Smooth muscle cell (in vitro differentiated cells): ENCODE data around the gene SLC38A10. TPM values are rescaled to one million over a fixed set of nuclear protein-coding genes. Genes with fewer than 3 reads are reported as not detected.

ENCODE experiments used
- DNase-seq: peaks from one replicate; lab custom pipeline; 2025; ENCODE audit not compliant: unreplicated experiment; lab: John Stamatoyannopoulos, UW
- H2AFZ ChIP-seq: fragments of 200-600 bp; sonication (generic); 2 replicates; pipeline ENCODE4 v1.6.0; 2016; ENCODE audit warnings: antibody characterized with exemption, low read depth, mild to moderate bottlenecking
- H3F3A ChIP-seq: fragments of 200-600 bp; sonication (generic); 2 replicates; pipeline ENCODE4 v1.6.0; 2017; ENCODE audit warnings: antibody characterized with exemption, low read depth
- H3K27ac ChIP-seq: fragments of 200-600 bp; sonication (generic); 2 replicates; pipeline ENCODE4 v1.5.1; 2016; ENCODE audit warnings: low read depth, mild to moderate bottlenecking
- H3K27me3 ChIP-seq: fragments of 200-600 bp; sonication (generic); 2 replicates; pipeline ENCODE4 v1.6.1; 2016; ENCODE audit warnings: low read depth, mild to moderate bottlenecking
- H3K36me3 ChIP-seq: fragments of 200-600 bp; sonication (generic); 2 replicates; pipeline ENCODE4 v1.5.1; 2016; ENCODE audit warnings: low read depth
- H3K4me1 ChIP-seq: fragments of 200-600 bp; sonication (generic); 2 replicates; pipeline ENCODE4 v1.5.1; 2016; ENCODE audit warnings: low read depth
- H3K4me2 ChIP-seq: fragments of 200-600 bp; sonication (generic); 2 replicates; pipeline ENCODE4 v1.6.0; 2016; ENCODE audit warnings: mild to moderate bottlenecking
- H3K4me3 ChIP-seq: fragments of 200-600 bp; sonication (generic); 2 replicates; pipeline ENCODE4 v1.5.1; 2016; ENCODE audit warnings: mild to moderate bottlenecking
- H3K79me2 ChIP-seq: fragments of 200-600 bp; sonication (generic); 2 replicates; pipeline ENCODE4 v1.6.0; 2016; ENCODE audit warnings: low read depth, mild to moderate bottlenecking
- H3K9ac ChIP-seq: fragments of 200-600 bp; sonication (generic); 2 replicates; pipeline ENCODE4 v1.6.0; 2016; ENCODE audit warnings: low read depth
- H3K9me3 ChIP-seq: fragments of 200-600 bp; sonication (generic); replicated peaks from 2 replicates; pipeline ENCODE4 v1.5.1; 2016; ENCODE audit warnings: low read depth
- H4K20me1 ChIP-seq: fragments of 200-600 bp; sonication (generic); 2 replicates; pipeline ENCODE4 v1.6.0; 2016; ENCODE audit warnings: low read depth
- WGBS: methylation state at CpG from one replicate; pipeline ENCODE4 v1.1.7; 2016; ENCODE audit warnings: low lambda C conversion rate; 5-methylcytosine and 5-hydroxymethylcytosine counted together
- polyA plus RNA-seq: library from polyadenylated mRNA; unstranded; fragments of >200 nt; fragmentation: Nextera tagmentation; extraction: Ambion mirVana; gene quantifications from 2 replicates; pipeline ENCODE4 v1.2.1, GENCODE V29; 2016
- total RNA-seq: library from RNA; depleted of rRNA; stranded (reverse); fragments of >200 nt; gene quantifications from 2 replicates; pipeline ENCODE4 v1.2.3, GENCODE V29; 2014
- TF ChIP-seq, protein P1 (sequence below): fragments of 200-600 bp; sonication (generic); IDR thresholded peaks from 2 replicates; pipeline ENCODE4 v1.5.1; 2017; ENCODE audit warnings: borderline replicate concordance, mild to moderate bottlenecking, antibody characterized with exemption; ENCODE audit not compliant: insufficient read depth, poor library complexity, severe bottlenecking

SLC38A10 gene
- total and polyA plus RNA-seq, 2 experiments from 2014 or later, result 61.6 to 97.1 TPM

GRCh38 chr17:81317961-81318605 lies 23.0 kb upstream of the SLC38A10 start:
- H3F3A ChIP-seq, result no peaks in the 10 kb centered on the region
- no peak overlapping the region for H3K4me2 ChIP-seq
- TF ChIP-seq, protein P1, sequence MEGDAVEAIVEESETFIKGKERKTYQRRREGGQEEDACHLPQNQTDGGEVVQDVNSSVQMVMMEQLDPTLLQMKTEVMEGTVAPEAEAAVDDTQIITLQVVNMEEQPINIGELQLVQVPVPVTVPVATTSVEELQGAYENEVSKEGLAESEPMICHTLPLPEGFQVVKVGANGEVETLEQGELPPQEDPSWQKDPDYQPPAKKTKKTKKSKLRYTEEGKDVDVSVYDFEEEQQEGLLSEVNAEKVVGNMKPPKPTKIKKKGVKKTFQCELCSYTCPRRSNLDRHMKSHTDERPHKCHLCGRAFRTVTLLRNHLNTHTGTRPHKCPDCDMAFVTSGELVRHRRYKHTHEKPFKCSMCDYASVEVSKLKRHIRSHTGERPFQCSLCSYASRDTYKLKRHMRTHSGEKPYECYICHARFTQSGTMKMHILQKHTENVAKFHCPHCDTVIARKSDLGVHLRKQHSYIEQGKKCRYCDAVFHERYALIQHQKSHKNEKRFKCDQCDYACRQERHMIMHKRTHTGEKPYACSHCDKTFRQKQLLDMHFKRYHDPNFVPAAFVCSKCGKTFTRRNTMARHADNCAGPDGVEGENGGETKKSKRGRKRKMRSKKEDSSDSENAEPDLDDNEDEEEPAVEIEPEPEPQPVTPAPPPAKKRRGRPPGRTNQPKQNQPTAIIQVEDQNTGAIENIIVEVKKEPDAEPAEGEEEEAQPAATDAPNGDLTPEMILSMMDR, result no peak
- H4K20me1 ChIP-seq, result no peaks in the 10 kb centered on the region
- H3K79me2 ChIP-seq, result no peaks in the 10 kb centered on the region
- H3K9me3 ChIP-seq, result no peaks in the 10 kb centered on the region
- H3K27ac ChIP-seq, result no peak overlapping the region
- H3K4me3 ChIP-seq, result no peak overlapping the region
- H3K27me3 ChIP-seq, result no peaks in the 10 kb centered on the region
- H2AFZ ChIP-seq, result no peak overlapping the region
- no peaks in the 10 kb centered on the region for H3K36me3 ChIP-seq
- no peak for DNase-seq
- H3K9ac ChIP-seq, result no peak overlapping the region
- no peaks in the 10 kb centered on the region for H3K4me1 ChIP-seq
- 59% methylated on average over 17 of the region's 17 CpGs for WGBS

DNA sequence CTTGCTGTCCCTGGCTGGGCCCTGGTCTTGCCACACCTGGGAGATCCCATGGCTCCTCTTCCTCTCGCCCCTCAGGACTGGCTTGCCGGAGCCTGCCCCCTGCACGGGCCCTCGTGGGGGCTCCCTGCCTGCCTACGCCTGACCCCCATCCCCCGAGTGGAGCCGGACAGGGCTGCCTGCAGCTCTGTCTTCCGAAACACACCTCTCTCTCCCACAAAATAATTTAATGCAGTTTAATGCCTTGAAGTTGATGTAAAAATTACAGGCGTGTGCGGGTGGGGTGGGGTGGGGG lies 22.4 kb upstream of the SLC38A10 start:
- Histone ChIP-seq H3K4me1 (no peaks in the 10 kb centered on the region), H2AFZ (no peak overlapping the region), H3F3A (no peaks in the 10 kb centered on the region), H3K79me2 (no peaks in the 10 kb centered on the region), H3K27me3 (no peaks in the 10 kb centered on the region), H4K20me1 (no peaks in the 10 kb centered on the region), H3K9me3 (no peaks in the 10 kb centered on the region), H3K4me3 (no peak overlapping the region), H3K9ac (no peak overlapping the region), H3K36me3 (no peaks in the 10 kb centered on the region), H3K27ac (no peak overlapping the region), H3K4me2 (no peak overlapping the region)
- DNase-seq, result no peak
- TF ChIP-seq, protein P1, result no peak
- 80% methylated on average over 10 of the region's 10 CpGs for WGBS

DNA sequence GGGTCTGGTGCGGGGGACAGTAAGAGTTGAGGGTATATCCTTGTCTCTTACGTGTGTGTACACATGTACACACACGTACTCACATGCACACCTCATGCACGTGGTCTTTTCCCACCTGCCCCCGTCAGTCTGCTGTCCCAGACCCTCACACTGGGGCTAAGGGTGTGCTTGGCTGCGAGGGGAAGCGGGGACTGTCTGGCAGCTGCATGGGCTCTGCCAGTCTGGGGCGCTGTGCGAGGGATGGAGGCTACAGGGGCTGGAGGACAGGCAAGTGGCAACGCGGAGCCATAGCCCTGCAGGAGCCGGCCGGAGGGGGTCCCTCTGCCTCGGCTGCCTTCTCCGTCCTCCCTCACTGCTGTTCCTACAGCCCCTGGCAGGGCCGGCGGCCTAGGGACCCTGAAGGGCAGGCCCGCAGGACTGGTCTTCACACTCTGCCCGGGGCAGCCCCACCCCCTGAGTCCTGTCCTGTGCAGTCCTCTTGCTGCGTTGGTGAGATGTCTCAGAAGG lies 20.8 kb upstream of the SLC38A10 start:
- DNase-seq, result no peak
- no peak overlapping the region for H3K9ac ChIP-seq

More for the DNA sequence above, 20.8 kb upstream of the SLC38A10 start:
- H3K36me3 ChIP-seq, result no peaks in the 10 kb centered on the region
- H2AFZ ChIP-seq, result no peak overlapping the region
- no peaks in the 10 kb centered on the region for H3K27me3 ChIP-seq
- H3F3A ChIP-seq, result no peaks in the 10 kb centered on the region
- H3K27ac ChIP-seq, result no peak overlapping the region
- H4K20me1 ChIP-seq, result no peaks in the 10 kb centered on the region
- WGBS, result 90% methylated on average over 16 of the region's 20 CpGs
- no peak overlapping the region for H3K4me3 ChIP-seq
- no peaks in the 10 kb centered on the region for H3K9me3 ChIP-seq
- no peak overlapping the region for H3K4me2 ChIP-seq
- no peaks in the 10 kb centered on the region for H3K79me2 ChIP-seq
- no peaks in the 10 kb centered on the region for H3K4me1 ChIP-seq
- TF ChIP-seq, protein P1, result no peak
